GM18517 (cell line): ENCODE measurements around the gene APOBEC4.
"Not testable (repeated sequence)": the region's sequence is repeated elsewhere in the genome, so short reads cannot be mapped to it uniquely, and the experiment has no call there.

Source experiments
- ATAC-seq: cut with Tn5 transposase; IDR thresholded peaks from one replicate; pipeline ENCODE4 v1.9.1; 2021; ENCODE audit warnings: mild to moderate bottlenecking, moderate library complexity; ENCODE audit not compliant: unreplicated experiment

APOBEC4 gene, protein sequence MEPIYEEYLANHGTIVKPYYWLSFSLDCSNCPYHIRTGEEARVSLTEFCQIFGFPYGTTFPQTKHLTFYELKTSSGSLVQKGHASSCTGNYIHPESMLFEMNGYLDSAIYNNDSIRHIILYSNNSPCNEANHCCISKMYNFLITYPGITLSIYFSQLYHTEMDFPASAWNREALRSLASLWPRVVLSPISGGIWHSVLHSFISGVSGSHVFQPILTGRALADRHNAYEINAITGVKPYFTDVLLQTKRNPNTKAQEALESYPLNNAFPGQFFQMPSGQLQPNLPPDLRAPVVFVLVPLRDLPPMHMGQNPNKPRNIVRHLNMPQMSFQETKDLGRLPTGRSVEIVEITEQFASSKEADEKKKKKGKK

GRCh38 chr1:183652547-183653461 is at the start of gene APOBEC4:
Gene APOBEC4, minus strand, starts transcription at chr1:183653316. Its CDS starts 4,535 bp downstream, at chr1:183648781.
- no peak for ATAC-seq

DNA sequence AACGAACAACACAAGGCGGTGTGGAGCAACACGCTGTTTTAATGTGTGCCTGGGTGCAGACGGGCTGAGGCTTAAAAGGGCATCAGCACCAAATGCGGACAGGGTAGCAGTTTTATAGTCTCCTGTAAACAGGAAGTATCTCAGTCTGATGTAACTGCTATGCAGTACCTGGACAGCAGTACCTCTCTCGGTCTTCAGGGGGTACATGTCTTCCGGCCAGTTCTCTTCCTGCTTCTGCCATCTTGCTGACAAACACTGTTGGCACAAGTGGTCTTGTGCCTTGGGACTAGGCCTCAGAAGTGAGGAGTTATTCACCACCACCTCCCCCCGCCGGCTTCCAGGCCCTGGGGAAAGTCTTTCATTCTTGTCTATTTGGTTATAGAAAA is 49.7 kb upstream of the APOBEC4 start:
- no peak for ATAC-seq

DNA sequence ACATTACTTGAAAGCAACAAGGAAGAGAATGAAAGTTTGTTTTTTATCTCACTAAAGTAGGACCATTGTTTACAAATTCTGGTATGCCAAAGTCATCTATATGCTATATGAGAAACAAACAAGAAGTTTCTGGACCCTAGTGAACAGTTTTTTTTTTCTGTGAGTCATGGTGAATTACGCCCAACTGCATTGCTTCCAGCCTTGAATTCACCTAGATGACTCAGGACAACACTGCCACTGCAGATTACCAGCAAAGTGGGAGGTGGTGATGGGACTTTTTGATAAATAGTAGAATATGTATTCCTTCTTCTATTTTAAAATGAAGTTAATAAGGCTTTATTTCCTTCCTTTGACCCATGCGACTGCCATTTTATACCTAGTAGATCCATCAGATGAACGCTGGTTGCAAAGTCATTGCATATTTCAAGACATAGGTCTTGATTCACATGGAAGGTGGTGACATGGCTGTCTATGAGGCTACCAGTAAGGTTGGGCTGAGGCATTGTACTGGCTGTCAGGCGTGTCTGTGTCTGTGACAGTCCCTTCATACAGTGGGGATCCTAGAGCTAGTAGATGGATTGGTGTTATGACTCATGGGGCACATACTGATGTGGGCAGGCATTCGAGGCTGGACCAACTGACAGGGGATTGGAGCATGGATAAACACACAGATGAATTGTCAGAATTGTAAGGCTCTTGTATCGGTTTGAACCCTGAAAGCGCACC is 49.1 kb upstream of the APOBEC4 start:
- no peak for ATAC-seq

GRCh38 chr1:183699616-183700160 is 46.6 kb upstream of the APOBEC4 start:
- no peak for ATAC-seq

DNA sequence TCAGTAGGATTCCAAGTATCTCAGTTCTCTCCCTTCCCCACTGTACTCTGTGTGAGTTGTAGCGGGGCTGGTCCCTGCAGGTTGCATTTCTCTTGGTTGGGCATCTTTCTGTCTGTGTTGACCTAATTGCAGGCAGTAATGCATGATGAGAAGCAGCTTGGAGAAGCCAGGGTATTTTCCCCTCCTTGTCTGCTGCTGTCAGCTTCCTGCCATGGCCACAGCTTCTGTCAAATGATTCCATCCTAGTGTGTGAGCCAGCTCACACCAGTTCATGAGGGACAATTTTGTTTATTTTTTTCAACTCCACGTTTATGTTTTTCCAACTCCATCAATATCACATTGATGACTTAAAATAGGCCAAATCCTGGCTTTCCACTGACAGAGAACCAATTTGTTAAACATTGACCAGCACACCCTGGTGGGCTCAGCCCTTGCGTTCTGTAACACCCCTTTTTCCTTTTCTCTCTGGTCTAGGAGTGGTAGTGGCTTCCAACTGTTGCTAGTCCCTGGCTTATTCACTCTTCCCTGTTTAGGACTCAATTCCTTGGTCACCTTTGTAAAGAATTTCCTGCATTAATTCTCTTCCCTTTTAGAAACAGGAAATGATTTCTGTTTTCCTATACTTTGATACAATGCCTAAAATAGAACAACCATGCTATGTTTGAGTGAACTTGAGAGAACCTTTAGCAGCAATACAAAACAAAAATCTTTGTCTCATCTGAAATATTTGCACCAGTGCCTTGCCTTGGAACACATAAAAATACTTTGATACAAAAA is 44.9 kb upstream of the APOBEC4 start:
- ATAC-seq = no peak

- no peak for ATAC-seq
Observed at GRCh38 chr1:183696981-183697380, 43.9 kb upstream of the APOBEC4 start.

DNA sequence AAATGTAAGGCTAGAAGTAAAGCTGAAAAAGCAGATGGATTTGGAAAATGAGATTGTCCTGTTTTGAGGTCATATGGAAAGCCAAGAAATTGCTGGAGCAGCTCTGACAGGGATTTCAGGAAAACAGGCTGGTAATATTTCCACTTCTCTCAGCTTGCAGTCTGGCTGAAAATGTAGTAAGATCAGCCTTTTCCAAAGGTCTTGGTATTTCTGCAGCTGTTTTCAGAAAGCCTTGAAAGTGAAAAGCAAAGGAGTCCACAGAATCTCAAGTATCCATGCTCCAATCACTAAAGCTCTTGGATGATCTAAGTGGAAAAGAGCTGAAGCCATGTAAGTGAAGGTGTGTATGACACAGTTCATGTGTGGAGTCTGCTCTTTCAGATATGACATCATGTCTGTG is 41.6 kb upstream of the APOBEC4 start:
- no peak for ATAC-seq

DNA sequence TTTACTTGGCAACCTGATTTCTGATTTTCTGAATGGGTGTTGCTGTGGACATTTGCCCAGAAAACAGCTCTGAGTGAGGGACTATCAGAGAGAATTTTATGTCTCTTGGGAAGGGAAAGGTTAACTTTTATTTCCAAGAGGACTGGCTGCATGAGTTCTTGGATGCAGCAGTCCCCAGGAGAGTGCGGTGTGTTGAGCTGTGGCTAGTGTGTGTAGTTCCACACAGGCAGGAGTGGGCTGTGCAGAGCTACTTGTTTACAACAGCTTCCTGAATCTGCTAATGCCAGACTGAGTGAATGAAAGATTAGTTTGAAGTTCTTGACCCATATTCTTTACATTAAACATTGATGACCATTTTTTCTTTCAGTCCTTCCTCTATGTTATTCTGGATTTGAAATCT is 41.0 kb upstream of the APOBEC4 start:
- no peak for ATAC-seq

DNA sequence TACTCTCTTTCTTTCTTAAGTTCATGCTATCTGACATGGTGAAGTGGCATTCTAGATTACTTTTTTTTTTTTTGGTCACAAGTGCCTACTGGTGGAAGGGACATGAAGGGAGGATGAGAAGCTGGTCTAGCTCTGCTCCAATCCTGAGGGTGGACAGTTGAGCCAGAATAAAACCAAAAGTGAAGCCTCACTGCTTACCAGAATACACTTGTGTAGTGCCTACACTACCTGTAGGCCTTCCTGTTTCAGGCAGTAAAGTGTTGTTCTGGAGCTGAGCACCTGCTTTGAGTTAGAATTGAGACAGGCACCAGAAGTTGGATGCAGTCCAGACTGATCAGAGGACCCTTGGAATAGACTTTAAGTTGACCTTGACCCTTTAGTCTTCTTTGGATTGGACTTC is 40.4 kb upstream of the APOBEC4 start:
- no peak for ATAC-seq

DNA sequence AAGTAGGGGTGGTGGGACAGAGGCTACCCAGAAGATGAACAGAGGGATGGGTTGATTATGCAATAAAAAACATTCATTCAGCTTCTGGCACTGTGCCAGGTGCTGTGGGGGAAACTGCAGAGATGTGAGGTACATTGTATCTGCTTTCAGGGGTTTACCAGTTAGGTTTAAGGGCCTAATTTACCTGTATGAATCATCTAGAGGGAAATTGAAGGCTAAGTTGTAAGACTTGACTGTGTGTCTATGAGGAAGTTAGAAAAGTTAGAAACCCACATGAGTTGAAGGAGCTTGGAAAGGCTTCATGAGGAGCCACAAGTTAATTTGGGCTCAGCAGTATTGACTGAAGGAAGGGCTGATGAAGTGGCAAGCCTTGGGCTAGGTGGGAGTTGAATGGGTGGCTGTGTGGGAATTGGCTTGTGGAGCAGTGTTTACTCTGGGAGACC is 36.7 kb upstream of the APOBEC4 start:
- ATAC-seq = peak; percentile 79

DNA sequence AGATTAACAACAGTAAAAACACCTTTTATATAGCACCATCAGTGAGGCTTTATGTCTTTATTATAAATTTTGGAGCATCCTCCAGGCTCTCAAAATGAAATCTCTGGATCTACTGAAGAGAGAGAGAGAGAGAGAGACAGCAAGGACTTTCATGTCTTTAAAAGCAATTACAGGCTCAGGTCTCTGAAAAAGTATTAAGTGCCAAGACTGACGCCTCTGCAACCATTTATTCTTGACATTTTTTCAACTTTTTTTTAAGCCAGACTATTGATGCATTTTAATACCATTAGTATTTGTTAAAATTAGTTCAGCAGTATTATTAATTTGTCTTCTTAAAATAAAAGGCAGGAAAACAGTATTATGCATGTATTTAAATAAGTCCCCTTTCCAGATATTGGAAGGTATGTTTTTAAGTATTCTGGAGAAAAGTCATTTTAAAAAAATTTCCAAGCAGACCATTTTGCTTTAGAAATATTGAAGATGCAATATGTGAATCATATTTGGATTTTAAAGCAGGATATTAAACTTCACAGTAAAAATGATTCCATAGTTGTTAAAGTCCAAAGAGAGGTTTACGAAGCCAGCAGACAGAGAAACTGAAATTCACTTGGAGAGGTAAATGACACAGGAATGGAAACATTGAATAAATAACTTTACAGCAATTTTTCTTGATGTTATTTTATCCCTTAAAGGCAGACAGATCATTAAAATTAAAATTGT is 35.4 kb upstream of the APOBEC4 start:
- no peak for ATAC-seq

GRCh38 chr1:183687546-183688304 is 34.6 kb upstream of the APOBEC4 start:
- ATAC-seq = no peak

GRCh38 chr1:183686229-183686628 is 33.1 kb upstream of the APOBEC4 start:
- no peak for ATAC-seq

DNA sequence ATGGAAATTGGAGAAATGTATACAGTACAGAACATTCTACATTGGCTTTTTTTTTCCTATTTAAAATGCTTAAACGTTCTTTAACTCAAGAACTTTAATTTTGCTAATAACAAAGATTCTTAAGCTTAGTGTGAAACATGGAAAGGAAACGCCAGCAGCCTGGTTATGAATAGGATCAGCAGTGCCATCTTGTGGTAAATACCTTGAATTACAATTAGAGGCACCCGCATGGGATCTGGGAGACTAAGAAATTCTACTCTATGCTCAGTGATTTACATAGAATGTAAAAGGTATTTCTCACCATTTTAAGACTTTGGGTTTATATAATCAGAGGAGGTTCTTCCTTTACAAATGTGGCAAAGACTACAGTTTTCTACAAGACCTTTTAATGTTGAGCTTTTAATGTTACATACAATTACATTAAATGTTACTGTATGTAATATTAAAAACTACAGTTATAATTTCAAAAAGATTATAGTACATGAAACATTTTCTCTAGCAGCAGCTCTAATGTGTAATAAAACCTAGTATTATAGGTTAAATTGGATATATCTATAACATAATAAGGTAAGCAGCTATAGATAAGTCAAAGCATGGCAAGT is 32.1 kb upstream of the APOBEC4 start:
- ATAC-seq = peak; percentile 60

- not testable (repeated sequence) for ATAC-seq
Observed at GRCh38 chr1:183679363-183679762, 26.2 kb upstream of the APOBEC4 start.

- ATAC-seq = no peak
Observed at GRCh38 chr1:183678819-183679218, 25.7 kb upstream of the APOBEC4 start.

- no peak for ATAC-seq
Observed at GRCh38 chr1:183676586-183677189, 23.6 kb upstream of the APOBEC4 start.
